ENCODE data around the gene ERBB2.

GRCh38 chr17:39745335-39746144, 45.7 kb downstream of the ERBB2 start:
- TF ChIP-seq, protein P1, sequence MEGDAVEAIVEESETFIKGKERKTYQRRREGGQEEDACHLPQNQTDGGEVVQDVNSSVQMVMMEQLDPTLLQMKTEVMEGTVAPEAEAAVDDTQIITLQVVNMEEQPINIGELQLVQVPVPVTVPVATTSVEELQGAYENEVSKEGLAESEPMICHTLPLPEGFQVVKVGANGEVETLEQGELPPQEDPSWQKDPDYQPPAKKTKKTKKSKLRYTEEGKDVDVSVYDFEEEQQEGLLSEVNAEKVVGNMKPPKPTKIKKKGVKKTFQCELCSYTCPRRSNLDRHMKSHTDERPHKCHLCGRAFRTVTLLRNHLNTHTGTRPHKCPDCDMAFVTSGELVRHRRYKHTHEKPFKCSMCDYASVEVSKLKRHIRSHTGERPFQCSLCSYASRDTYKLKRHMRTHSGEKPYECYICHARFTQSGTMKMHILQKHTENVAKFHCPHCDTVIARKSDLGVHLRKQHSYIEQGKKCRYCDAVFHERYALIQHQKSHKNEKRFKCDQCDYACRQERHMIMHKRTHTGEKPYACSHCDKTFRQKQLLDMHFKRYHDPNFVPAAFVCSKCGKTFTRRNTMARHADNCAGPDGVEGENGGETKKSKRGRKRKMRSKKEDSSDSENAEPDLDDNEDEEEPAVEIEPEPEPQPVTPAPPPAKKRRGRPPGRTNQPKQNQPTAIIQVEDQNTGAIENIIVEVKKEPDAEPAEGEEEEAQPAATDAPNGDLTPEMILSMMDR (IDR thresholded peaks at IDR 0.05), result no peak
- no peak for TF ChIP-seq EZH2 (IDR thresholded peaks at IDR 0.05)

Measured in neural progenitor cell (in vitro differentiated cells).